Keratinocyte (primary cell): ENCODE measurements around the gene KRT34. TPM values are rescaled to one million over a fixed set of nuclear protein-coding genes. Genes with fewer than 3 reads are reported as not detected.

Experiments
- DNase-seq: peaks from one replicate; pipeline ENCODE4 v3.0.0-alpha.2; 2011; ENCODE audit warnings: low read depth, missing footprints, low spot score
- FAIRE-seq: peaks from 2 replicates; lab custom pipeline; 2011; peaks lifted over from hg19 to GRCh38; lab: Jason Lieb, UNC
- H2AFZ ChIP-seq: 2 replicates; pipeline ENCODE4 v1.6.0; 2012; ENCODE audit warnings: low read length, control low read depth, inconsistent platforms; ENCODE audit not compliant: control insufficient read depth
- H3K27ac ChIP-seq: 2 replicates; pipeline ENCODE4 v1.5.1; 2011; ENCODE audit warnings: low read length; ENCODE audit not compliant: control insufficient read depth, insufficient read depth
- H3K27me3 ChIP-seq: 3 replicates; pipeline ENCODE4 v1.6.0; 2011; ENCODE audit warnings: low read length; ENCODE audit not compliant: control insufficient read depth, insufficient read depth; ENCODE audit errors: extremely low read depth
- H3K36me3 ChIP-seq, 2 experiments: 2 replicates in 1 of 2; 3 replicates in 1 of 2; pipeline ENCODE4 v1.5.1; 2011; ENCODE audit warnings: low read length in 2 of 2, mild to moderate bottlenecking in 1 of 2; ENCODE audit not compliant: control insufficient read depth in 2 of 2, insufficient read depth in 2 of 2; ENCODE audit errors: extremely low read depth in 1 of 2
- H3K4me1 ChIP-seq: 3 replicates; pipeline ENCODE4 v1.5.1; 2011; ENCODE audit warnings: low read length; ENCODE audit not compliant: control insufficient read depth, insufficient read depth; ENCODE audit errors: extremely low read depth
- H3K4me2 ChIP-seq: 3 replicates; pipeline ENCODE4 v1.6.0; 2011; ENCODE audit warnings: low read depth, low read length; ENCODE audit not compliant: control insufficient read depth, insufficient read depth; ENCODE audit errors: extremely low read depth
- H3K4me3 ChIP-seq, 3 experiments: fragments of 200-600 bp in 1 of 3; sonication (generic) in 1 of 3; 2 replicates in 2 of 3; 3 replicates in 1 of 3; pipeline ENCODE4 v1.5.1; 2011 to 2016; ENCODE audit warnings: low read length in 3 of 3, mild to moderate bottlenecking in 3 of 3, control low read depth in 2 of 3, inconsistent platforms in 1 of 3, low read depth in 1 of 3, mixed read lengths in 1 of 3, mixed run types in 1 of 3, moderate library complexity in 1 of 3; ENCODE audit not compliant: control insufficient read depth in 2 of 3, insufficient read depth in 2 of 3; ENCODE audit errors: extremely low read depth in 1 of 3
- H3K79me2 ChIP-seq: 2 replicates; pipeline ENCODE4 v1.6.0; 2012; ENCODE audit warnings: low read length; ENCODE audit not compliant: control insufficient read depth, insufficient read depth
- H3K9ac ChIP-seq: 3 replicates; pipeline ENCODE4 v1.6.0; 2011; ENCODE audit warnings: low read length; ENCODE audit not compliant: control insufficient read depth, insufficient read depth; ENCODE audit errors: extremely low read depth
- H3K9me1 ChIP-seq: 3 replicates; pipeline ENCODE4 v1.6.0; 2011; ENCODE audit warnings: low read length; ENCODE audit not compliant: control insufficient read depth, insufficient read depth; ENCODE audit errors: extremely low read depth
- H3K9me3 ChIP-seq: 2 replicates; pipeline ENCODE4 v1.5.1; 2012; ENCODE audit warnings: low read depth, low read length; ENCODE audit not compliant: control insufficient read depth
- H4K20me1 ChIP-seq: 3 replicates; pipeline ENCODE4 v1.6.0; 2011; ENCODE audit warnings: low read length; ENCODE audit not compliant: control insufficient read depth, insufficient read depth; ENCODE audit errors: extremely low read depth
- EZH2 ChIP-seq: IDR thresholded peaks from one replicate; pipeline ENCODE4 v1.6.1; 2012; ENCODE audit warnings: inconsistent platforms, mild to moderate bottlenecking, low read length, moderate library complexity
- dilution Hi-C: fragments of 300-500 bp; cut with MboI; formaldehyde crosslinking; loops from one replicate; pipeline ENCODE4 v1.7.0; 2020; ENCODE audit warnings: low sequenced_read_pairs; ENCODE audit not compliant: extremely low pct_ligation_motif_present
- polyA plus RNA-seq, 5 experiments: library from polyadenylated mRNA; depleted of rRNA in 3 of 5; stranded (reverse) in 3 of 5; stranded (forward) in 1 of 5; unstranded in 1 of 5; fragments of >200 nt; gene quantifications; 1 replicate in 1 of 5; 2 replicates in 3 of 5; 3 replicates in 1 of 5; pipeline versions ENCODE4 v1.2.1 to v1.2.3, GENCODE V29; 2011 to 2012; ENCODE audit warnings: missing spikeins in 2 of 5, low read depth in 1 of 5, low replicate concordance in 1 of 5
- TF ChIP-seq, protein P1 (sequence below), 3 experiments: IDR thresholded peaks in 1 of 3; conservative IDR thresholded peaks in 1 of 3; optimal IDR thresholded peaks in 1 of 3; 2 replicates in 2 of 3; 3 replicates in 1 of 3; pipeline versions ENCODE3 to v1.5.1; 2011; ENCODE audit warnings: low read length in 3 of 3, mild to moderate bottlenecking in 3 of 3, moderate library complexity in 2 of 3, control low read depth in 1 of 3, inconsistent platforms in 1 of 3; ENCODE audit not compliant: insufficient read depth in 2 of 3; ENCODE audit errors: extremely low read depth in 1 of 3

Gene KRT34
- polyA plus RNA-seq, 1 donor (not counting 4 experiments of a cell fraction or from before 2014, with no cell fraction given): 4.8 TPM

GRCh38 chr17:41360296-41360995 is 21.7 kb downstream of the KRT34 start:
- no peak overlapping the region for H3K4me2 ChIP-seq
- no peaks in the 10 kb centered on the region for H4K20me1 ChIP-seq
- H3K9ac ChIP-seq: no peak overlapping the region
- H3K9me3 ChIP-seq: no peaks in the 10 kb centered on the region
- H3K9me1 ChIP-seq: no peaks in the 10 kb centered on the region
- H3K4me3 ChIP-seq: no peak overlapping the region
- peak; percentile 85 for FAIRE-seq
- no peak for DNase-seq
- no peak overlapping the region for H3K27ac ChIP-seq
- TF ChIP-seq, protein P1, sequence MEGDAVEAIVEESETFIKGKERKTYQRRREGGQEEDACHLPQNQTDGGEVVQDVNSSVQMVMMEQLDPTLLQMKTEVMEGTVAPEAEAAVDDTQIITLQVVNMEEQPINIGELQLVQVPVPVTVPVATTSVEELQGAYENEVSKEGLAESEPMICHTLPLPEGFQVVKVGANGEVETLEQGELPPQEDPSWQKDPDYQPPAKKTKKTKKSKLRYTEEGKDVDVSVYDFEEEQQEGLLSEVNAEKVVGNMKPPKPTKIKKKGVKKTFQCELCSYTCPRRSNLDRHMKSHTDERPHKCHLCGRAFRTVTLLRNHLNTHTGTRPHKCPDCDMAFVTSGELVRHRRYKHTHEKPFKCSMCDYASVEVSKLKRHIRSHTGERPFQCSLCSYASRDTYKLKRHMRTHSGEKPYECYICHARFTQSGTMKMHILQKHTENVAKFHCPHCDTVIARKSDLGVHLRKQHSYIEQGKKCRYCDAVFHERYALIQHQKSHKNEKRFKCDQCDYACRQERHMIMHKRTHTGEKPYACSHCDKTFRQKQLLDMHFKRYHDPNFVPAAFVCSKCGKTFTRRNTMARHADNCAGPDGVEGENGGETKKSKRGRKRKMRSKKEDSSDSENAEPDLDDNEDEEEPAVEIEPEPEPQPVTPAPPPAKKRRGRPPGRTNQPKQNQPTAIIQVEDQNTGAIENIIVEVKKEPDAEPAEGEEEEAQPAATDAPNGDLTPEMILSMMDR (optimal IDR thresholded peaks at IDR 0.05 in 1 of 3, IDR thresholded peaks at IDR 0.05 in 1 of 3, conservative IDR thresholded peaks at IDR 0.05 in 1 of 3; ENCODE audit: extremely low read depth in 1 of 3, insufficient read depth in 2 of 3, low read length in 3 of 3): no peak
- TF ChIP-seq EZH2: no peak
- dilution Hi-C loops: no loop called here
- H3K79me2 ChIP-seq: no peaks in the 10 kb centered on the region
- no peaks in the 10 kb centered on the region for H3K27me3 ChIP-seq
- H3K36me3 ChIP-seq: no peaks in the 10 kb centered on the region
- H3K4me1 ChIP-seq: no peaks in the 10 kb centered on the region
- H2AFZ ChIP-seq: no peak overlapping the region

- Histone ChIP-seq H2AFZ (no peak overlapping the region), H3K4me1 (peaks cover 21% of the 10 kb centered on the region), H3K9ac (no peak overlapping the region), H3K27me3 (no peaks in the 10 kb centered on the region), H4K20me1 (no peaks in the 10 kb centered on the region), H3K27ac (no peak overlapping the region), H3K36me3 (no peaks in the 10 kb centered on the region), H3K4me2 (no peak overlapping the region), H3K79me2 (no peaks in the 10 kb centered on the region), H3K9me3 (no peaks in the 10 kb centered on the region), H3K9me1 (no peaks in the 10 kb centered on the region), H3K4me3 (no peak overlapping the region)
- TF ChIP-seq EZH2: no peak
- TF ChIP-seq, protein P1 (optimal IDR thresholded peaks at IDR 0.05 in 1 of 3, IDR thresholded peaks at IDR 0.05 in 1 of 3, conservative IDR thresholded peaks at IDR 0.05 in 1 of 3; ENCODE audit: extremely low read depth in 1 of 3, insufficient read depth in 2 of 3, low read length in 3 of 3): no peak
- dilution Hi-C loops: no loop called here
- DNase-seq: no peak
- no peak for FAIRE-seq
These were observed 27.6 kb downstream of the KRT34 start for GRCh38 chr17:41354536-41354935.
